D721Med (cell line): ENCODE measurements around the gene MEX3C.

ENCODE experiments used
- DNase-seq: peaks from one replicate; pipeline ENCODE4 v3.0.0; 2011; ENCODE audit warnings: low spot score; ENCODE audit not compliant: insufficient read length
- FAIRE-seq: peaks from 2 replicates; lab custom pipeline; 2011; peaks lifted over from hg19 to GRCh38; lab: Jason Lieb, UNC
- TF ChIP-seq, protein P1 (sequence below): IDR thresholded peaks from 2 replicates; pipeline ENCODE4 v1.5.1; 2012; ENCODE audit warnings: mild to moderate bottlenecking, control low read depth; ENCODE audit not compliant: insufficient read depth; ENCODE audit errors: missing control alignments

MEX3C gene

DNA sequence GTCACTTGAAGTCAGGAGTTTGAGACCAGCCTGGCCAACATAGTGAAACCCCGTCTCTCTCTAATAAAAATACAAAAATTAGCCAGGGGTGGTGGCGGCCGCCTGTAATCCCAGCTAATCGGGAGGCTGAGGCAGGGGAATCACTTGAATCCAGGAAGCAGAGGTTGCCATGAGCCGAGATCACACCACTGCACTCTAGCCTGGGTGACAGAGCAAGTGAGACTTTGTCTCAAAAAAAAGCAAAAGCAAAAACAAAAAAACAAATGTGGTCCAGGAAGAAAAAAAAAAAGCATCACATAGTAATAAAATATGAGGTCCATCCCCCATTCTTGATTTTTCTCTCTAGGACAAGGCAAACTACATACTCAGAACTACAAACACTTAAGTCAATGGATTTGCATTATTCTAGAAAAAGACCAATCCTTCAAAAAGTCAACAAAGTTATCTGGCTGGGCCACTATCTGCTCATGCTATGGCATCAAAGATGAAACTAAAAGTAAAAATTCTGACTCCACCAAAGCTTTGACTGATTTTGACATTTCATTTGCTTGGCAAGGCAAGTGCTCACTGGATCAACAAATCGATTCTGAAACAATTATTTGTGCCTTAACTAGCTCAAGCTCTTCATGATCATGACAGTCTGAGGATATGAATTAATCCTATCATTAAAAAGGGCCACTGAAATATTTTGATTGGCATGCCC lies 28.4 kb downstream of the MEX3C start:
- FAIRE-seq (no peak), DNase-seq (no peak)
- TF ChIP-seq, protein P1, sequence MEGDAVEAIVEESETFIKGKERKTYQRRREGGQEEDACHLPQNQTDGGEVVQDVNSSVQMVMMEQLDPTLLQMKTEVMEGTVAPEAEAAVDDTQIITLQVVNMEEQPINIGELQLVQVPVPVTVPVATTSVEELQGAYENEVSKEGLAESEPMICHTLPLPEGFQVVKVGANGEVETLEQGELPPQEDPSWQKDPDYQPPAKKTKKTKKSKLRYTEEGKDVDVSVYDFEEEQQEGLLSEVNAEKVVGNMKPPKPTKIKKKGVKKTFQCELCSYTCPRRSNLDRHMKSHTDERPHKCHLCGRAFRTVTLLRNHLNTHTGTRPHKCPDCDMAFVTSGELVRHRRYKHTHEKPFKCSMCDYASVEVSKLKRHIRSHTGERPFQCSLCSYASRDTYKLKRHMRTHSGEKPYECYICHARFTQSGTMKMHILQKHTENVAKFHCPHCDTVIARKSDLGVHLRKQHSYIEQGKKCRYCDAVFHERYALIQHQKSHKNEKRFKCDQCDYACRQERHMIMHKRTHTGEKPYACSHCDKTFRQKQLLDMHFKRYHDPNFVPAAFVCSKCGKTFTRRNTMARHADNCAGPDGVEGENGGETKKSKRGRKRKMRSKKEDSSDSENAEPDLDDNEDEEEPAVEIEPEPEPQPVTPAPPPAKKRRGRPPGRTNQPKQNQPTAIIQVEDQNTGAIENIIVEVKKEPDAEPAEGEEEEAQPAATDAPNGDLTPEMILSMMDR: no peak

DNA sequence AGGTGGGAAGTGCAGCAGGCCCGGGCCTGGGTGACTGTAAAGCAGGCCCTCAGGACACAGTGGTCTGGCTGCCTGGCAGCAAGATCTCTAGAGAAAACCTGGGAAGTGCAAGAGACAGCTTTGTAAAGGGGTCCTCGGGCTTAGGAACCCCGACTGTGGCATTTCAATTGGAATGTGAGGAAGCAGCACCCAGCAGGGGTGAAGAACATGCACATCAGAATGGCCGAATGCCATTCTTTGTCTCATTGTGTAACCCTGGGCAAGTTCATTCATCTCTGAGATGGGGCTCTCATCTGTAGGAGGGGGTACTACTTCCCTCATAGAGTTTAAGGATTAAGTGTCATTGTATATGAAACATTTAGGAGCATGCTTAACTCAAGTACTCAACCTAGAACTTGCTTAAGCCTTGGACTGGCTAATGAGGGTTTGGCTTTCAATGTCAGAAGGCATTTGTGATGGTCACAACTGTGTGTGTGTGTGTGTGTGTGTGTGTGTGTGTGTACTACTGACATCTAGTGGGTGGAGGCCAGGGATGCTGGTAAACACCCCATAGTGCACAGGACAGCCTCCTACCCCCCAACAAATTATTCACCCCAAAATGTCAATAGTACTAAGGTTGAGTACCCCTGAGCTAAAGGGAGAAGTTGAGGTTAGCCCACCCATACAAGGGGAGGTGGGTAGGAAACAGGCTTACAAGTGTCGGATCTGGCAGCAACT lies 29.3 kb downstream of the MEX3C start:
- TF ChIP-seq, protein P1: no peak
- DNase-seq: no peak
- no peak for FAIRE-seq

DNA sequence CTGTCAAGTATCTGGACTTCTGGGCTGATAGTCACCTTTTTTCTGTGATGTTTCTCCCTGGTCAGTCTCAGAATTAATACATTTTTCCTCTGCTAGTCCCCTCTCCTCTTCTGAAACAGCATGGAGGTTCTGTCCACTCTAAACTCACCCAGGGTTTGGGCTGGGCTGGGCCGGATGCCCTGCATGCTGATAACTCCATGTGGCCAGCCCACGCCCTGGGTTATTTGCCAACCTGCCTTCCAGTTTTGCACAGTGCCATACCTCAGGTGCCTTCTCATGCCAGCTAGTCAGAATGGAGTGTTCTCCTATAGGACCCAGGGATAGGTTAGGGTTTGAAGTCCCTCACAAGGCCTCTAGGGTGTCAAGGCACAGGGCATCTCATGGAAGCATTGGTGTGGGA lies 32.2 kb downstream of the MEX3C start:
- TF ChIP-seq, protein P1: no peak
- no peak for DNase-seq
- FAIRE-seq: no peak

DNA sequence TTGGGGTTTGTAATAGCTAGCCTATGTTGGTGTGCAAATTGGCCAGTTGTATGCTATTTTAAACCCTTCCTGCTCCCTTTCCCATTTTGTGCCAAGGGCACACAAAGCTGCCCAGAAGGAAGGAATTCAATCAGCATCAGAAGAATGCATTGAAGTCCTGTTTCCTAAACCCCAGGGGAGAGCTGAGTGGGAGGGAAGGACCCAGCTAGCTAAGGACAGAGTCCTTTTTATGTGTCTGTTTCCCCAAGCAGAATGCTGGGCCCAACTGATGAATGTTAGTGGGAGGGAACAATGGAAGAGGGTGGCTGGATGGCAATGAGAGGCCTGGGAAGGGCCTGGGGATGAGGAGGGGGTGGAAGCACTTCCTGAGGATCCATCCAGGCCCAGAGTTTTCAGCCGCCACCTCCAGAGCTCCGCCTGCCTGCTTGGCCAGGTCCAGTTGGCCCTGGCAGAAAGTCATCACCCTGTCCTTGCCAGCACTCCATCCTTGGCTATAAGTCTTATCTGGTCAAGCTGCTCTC lies 32.7 kb downstream of the MEX3C start:
- FAIRE-seq (no peak), DNase-seq (no peak)
- TF ChIP-seq, protein P1: no peak

DNA sequence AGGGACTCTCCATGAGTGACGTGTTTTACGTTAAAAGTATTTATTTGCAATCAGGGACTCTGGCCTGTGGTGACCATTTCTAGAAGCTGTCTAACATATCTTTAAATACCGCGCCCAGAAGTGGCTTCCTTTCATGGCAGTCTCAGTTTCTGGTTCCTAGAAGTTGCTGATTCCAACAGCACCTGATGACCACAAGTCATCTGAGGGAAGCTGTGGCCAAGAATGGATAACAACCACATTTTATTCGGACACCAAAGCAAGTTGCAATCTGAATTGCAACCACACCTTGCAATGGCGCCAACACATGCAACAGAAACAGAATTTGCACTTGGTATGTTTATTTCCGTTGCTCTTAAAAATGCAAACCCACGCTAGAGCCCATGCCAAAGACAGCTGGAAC lies 33.1 kb downstream of the MEX3C start:
- TF ChIP-seq, protein P1: no peak
- no peak for FAIRE-seq
- DNase-seq: no peak

DNA sequence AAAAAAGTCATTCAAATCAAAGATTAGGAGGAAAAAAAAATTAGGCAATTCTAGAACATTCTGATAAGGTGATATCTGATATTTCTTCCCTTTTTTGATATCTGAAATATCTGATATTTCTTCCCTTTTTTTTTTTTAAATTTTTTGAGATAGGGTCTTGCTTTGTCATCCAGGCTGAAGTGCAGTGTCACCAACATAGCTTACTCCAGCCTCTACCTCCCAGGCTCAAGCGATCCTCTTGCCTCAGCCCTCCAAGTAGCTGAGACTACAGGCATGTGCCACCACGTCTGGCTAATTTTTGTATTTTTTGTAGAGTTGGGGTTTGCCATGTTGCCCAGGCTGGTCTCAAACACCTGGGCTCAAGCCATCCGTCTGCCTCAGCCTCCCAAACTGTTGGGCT lies 33.9 kb downstream of the MEX3C start:
- no peak for FAIRE-seq
- no peak for DNase-seq
- TF ChIP-seq, protein P1: no peak

DNA sequence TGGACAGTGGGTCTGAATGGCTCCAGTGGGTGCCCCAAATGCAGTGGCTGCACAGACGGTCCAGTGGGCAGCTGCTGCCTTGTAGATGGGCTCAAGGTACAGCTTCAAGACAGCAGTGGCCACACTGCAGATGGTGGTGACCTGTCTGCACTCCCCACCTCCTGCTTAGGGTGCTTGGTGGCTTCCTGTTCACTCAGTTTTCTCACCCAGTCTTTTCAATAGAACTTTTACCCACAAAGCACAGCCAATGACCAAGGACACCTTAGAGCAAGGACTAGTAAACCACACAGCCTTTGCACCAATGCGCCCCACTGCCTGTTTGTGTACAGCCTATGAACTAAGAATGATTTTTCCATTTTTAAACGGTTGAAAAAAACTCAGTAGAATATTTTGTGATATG lies 34.9 kb downstream of the MEX3C start:
- FAIRE-seq (no peak), DNase-seq (no peak)
- TF ChIP-seq, protein P1: no peak
